Smooth muscle cell (in vitro differentiated cells): ENCODE results near the gene EPS8. TPM values are rescaled to one million over a fixed set of nuclear protein-coding genes. Genes with fewer than 3 reads are reported as not detected.
A peak's percentile ranks its signal among the peaks of the same experiment; 100 is the strongest.

ENCODE experiments used
- DNase-seq: peaks from one replicate; lab custom pipeline; 2025; ENCODE audit not compliant: unreplicated experiment; lab: John Stamatoyannopoulos, UW
- H2AFZ ChIP-seq: fragments of 200-600 bp; sonication (generic); 2 replicates; pipeline ENCODE4 v1.6.0; 2016; ENCODE audit warnings: antibody characterized with exemption, low read depth, mild to moderate bottlenecking
- H3F3A ChIP-seq: fragments of 200-600 bp; sonication (generic); 2 replicates; pipeline ENCODE4 v1.6.0; 2017; ENCODE audit warnings: antibody characterized with exemption, low read depth
- H3K27ac ChIP-seq: fragments of 200-600 bp; sonication (generic); 2 replicates; pipeline ENCODE4 v1.5.1; 2016; ENCODE audit warnings: low read depth, mild to moderate bottlenecking
- H3K27me3 ChIP-seq: fragments of 200-600 bp; sonication (generic); 2 replicates; pipeline ENCODE4 v1.6.1; 2016; ENCODE audit warnings: low read depth, mild to moderate bottlenecking
- H3K36me3 ChIP-seq: fragments of 200-600 bp; sonication (generic); 2 replicates; pipeline ENCODE4 v1.5.1; 2016; ENCODE audit warnings: low read depth
- H3K4me1 ChIP-seq: fragments of 200-600 bp; sonication (generic); 2 replicates; pipeline ENCODE4 v1.5.1; 2016; ENCODE audit warnings: low read depth
- H3K4me2 ChIP-seq: fragments of 200-600 bp; sonication (generic); 2 replicates; pipeline ENCODE4 v1.6.0; 2016; ENCODE audit warnings: mild to moderate bottlenecking
- H3K4me3 ChIP-seq: fragments of 200-600 bp; sonication (generic); 2 replicates; pipeline ENCODE4 v1.5.1; 2016; ENCODE audit warnings: mild to moderate bottlenecking
- H3K79me2 ChIP-seq: fragments of 200-600 bp; sonication (generic); 2 replicates; pipeline ENCODE4 v1.6.0; 2016; ENCODE audit warnings: low read depth, mild to moderate bottlenecking
- H3K9ac ChIP-seq: fragments of 200-600 bp; sonication (generic); 2 replicates; pipeline ENCODE4 v1.6.0; 2016; ENCODE audit warnings: low read depth
- H3K9me3 ChIP-seq: fragments of 200-600 bp; sonication (generic); replicated peaks from 2 replicates; pipeline ENCODE4 v1.5.1; 2016; ENCODE audit warnings: low read depth
- H4K20me1 ChIP-seq: fragments of 200-600 bp; sonication (generic); 2 replicates; pipeline ENCODE4 v1.6.0; 2016; ENCODE audit warnings: low read depth
- WGBS: methylation state at CpG from one replicate; pipeline ENCODE4 v1.1.7; 2016; ENCODE audit warnings: low lambda C conversion rate; 5-methylcytosine and 5-hydroxymethylcytosine counted together
- polyA plus RNA-seq: library from polyadenylated mRNA; unstranded; fragments of >200 nt; fragmentation: Nextera tagmentation; extraction: Ambion mirVana; gene quantifications from 2 replicates; pipeline ENCODE4 v1.2.1, GENCODE V29; 2016
- total RNA-seq: library from RNA; depleted of rRNA; stranded (reverse); fragments of >200 nt; gene quantifications from 2 replicates; pipeline ENCODE4 v1.2.3, GENCODE V29; 2014
- TF ChIP-seq, protein P1 (sequence below): fragments of 200-600 bp; sonication (generic); IDR thresholded peaks from 2 replicates; pipeline ENCODE4 v1.5.1; 2017; ENCODE audit warnings: borderline replicate concordance, mild to moderate bottlenecking, antibody characterized with exemption; ENCODE audit not compliant: insufficient read depth, poor library complexity, severe bottlenecking

EPS8 gene
- total and polyA plus RNA-seq, 2 experiments from 2014 or later, result 27.5 to 68.3 TPM

DNA sequence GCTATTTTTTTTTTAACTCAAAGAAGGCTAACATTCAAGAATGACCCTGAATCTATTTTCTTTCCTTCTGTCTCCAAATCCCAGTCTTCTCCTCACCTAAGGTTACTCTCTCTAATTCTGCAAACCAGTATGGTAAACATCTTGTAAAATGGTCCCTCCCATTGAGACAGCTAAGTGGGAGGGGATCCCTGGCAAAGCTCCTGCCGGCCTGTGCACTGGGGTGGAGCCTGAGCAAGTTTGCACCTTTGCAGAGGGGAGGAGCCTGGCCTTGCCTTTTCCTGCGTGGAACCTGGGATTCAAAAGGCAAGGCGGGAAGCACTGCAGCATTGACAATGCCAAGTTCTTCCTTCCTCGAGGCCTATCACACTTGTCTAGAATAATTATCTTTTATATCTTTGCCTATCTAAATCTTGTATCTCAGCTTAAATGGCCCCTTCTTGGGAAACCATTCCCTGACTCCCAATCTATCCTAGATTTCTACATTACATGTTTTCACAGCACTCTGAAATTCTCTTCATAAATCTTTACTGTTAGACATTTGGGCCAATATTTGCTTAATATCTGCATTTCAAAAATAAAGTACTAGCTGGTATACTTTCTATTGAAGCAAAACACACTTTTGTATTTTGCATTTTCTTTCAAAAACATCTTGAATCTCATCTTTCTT lies 83.0 kb downstream of the EPS8 start:
- WGBS, result 64% methylated on average over 4 of the region's 4 CpGs
- TF ChIP-seq, protein P1, sequence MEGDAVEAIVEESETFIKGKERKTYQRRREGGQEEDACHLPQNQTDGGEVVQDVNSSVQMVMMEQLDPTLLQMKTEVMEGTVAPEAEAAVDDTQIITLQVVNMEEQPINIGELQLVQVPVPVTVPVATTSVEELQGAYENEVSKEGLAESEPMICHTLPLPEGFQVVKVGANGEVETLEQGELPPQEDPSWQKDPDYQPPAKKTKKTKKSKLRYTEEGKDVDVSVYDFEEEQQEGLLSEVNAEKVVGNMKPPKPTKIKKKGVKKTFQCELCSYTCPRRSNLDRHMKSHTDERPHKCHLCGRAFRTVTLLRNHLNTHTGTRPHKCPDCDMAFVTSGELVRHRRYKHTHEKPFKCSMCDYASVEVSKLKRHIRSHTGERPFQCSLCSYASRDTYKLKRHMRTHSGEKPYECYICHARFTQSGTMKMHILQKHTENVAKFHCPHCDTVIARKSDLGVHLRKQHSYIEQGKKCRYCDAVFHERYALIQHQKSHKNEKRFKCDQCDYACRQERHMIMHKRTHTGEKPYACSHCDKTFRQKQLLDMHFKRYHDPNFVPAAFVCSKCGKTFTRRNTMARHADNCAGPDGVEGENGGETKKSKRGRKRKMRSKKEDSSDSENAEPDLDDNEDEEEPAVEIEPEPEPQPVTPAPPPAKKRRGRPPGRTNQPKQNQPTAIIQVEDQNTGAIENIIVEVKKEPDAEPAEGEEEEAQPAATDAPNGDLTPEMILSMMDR, result no peak
- H3K79me2 ChIP-seq, result peaks cover 14% of the 10 kb centered on the region
- peaks cover 20% of the 10 kb centered on the region for H3F3A ChIP-seq
- DNase-seq, result no peak
- H3K36me3 ChIP-seq, result no peaks in the 10 kb centered on the region
- H4K20me1 ChIP-seq, result no peaks in the 10 kb centered on the region
- no peak overlapping the region for H3K4me3 ChIP-seq
- peaks cover 19% of the 10 kb centered on the region for H3K4me1 ChIP-seq
- no peak overlapping the region for H3K27ac ChIP-seq
- H2AFZ ChIP-seq, result no peak overlapping the region
- H3K9ac ChIP-seq, result no peak overlapping the region
- no peak overlapping the region for H3K4me2 ChIP-seq
- no peaks in the 10 kb centered on the region for H3K27me3 ChIP-seq
- H3K9me3 ChIP-seq, result no peaks in the 10 kb centered on the region

DNA sequence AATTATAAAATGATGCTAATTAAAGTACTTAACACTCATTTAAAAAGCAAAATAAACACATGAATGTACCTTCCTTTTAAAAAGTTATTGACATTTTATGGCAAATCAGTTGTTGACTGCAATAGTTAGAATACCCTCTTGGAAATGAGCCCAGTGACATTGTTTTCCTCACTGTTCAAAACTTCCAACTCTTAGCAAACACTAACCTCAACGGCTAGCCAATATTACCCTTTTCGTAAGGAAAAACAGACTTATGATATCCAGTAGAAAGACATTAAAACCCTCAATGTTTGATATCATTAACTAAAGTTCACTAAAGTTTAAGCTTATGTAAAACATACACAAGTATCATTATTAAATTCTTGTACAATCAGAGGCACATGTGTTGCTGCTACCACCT lies 83.6 kb downstream of the EPS8 start:
- Histone ChIP-seq H3K9ac (no peak overlapping the region), H3K27me3 (no peaks in the 10 kb centered on the region), H4K20me1 (no peaks in the 10 kb centered on the region), H3K4me2 (no peak overlapping the region), H3F3A (peaks cover 25% of the 10 kb centered on the region), H3K9me3 (no peaks in the 10 kb centered on the region), H3K4me3 (no peak overlapping the region), H3K36me3 (no peaks in the 10 kb centered on the region), H2AFZ (no peak overlapping the region), H3K4me1 (peaks cover 24% of the 10 kb centered on the region), H3K79me2 (peaks cover 14% of the 10 kb centered on the region), H3K27ac (no peak overlapping the region)
- DNase-seq, result no peak
- TF ChIP-seq, protein P1, result no peak
- WGBS, result 95% methylated on average over 2 of the region's 2 CpGs

DNA sequence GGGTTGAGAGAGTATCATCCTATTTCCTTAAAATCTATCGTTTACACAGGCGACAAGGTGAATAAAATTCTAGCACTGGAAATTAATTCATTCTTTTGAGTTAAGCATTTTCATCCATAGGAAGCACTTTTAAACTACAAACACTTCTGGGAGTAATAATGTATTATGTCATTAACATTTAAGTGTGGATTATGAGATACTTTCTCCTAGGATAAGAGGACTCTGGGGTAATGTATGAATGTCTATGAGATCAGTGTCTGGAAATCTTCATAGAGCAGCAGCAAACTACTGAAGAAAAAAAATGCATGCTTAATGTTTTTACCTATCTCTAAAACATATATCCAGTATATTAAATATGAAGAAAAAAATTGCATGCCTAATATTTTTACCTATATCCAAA lies 86.9 kb downstream of the EPS8 start:
- peak overlapping the region; percentile 24 for H3K4me3 ChIP-seq
- no peaks in the 10 kb centered on the region for H3K9me3 ChIP-seq
- no peak for DNase-seq
- WGBS, result 88% methylated on average over 2 of the region's 2 CpGs
- no peaks in the 10 kb centered on the region for H3K27me3 ChIP-seq
- peaks cover 24% of the 10 kb centered on the region for H3K4me1 ChIP-seq
- peak overlapping the region; percentile 74 for H3K4me2 ChIP-seq
- peaks cover 38% of the 10 kb centered on the region for H3F3A ChIP-seq
- peaks cover 32% of the 10 kb centered on the region for H3K79me2 ChIP-seq
- peak overlapping the region; percentile 92 for H3K27ac ChIP-seq
- TF ChIP-seq, protein P1, result no peak
- peak overlapping the region; percentile 49 for H3K9ac ChIP-seq
- no peak overlapping the region for H2AFZ ChIP-seq
- no peaks in the 10 kb centered on the region for H4K20me1 ChIP-seq
- no peaks in the 10 kb centered on the region for H3K36me3 ChIP-seq

DNA sequence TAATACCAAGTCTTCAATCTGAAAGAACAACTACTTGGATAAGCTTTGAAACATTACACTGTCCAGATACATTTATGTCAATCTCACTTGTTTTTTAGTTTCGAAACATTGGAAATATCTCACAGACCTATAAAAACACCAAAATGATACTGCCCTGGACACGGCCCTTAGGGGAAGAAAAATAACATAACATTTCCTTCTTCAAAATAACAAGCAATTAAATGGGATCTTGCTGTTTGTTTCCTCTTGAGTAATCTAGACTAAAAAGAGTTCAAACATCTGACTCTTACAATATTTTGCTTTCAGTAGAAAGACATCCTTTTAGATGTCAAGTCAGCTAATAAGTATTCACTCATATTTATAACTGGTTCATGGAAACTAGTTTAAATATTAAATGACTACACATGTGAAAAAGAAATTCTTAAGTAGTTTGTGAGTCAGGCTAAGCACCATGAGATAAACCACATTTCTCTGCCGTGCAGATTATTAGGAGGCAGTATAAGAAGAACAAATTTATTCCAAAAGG lies 87.5 kb downstream of the EPS8 start:
- peak overlapping the region; percentile 49 for H3K9ac ChIP-seq
- no peak for DNase-seq
- H3K27ac ChIP-seq, result peak overlapping the region; percentile 92
- peaks cover 24% of the 10 kb centered on the region for H3K4me1 ChIP-seq
- no peaks in the 10 kb centered on the region for H3K36me3 ChIP-seq
- peak overlapping the region; percentile 74 for H3K4me2 ChIP-seq
- H4K20me1 ChIP-seq, result no peaks in the 10 kb centered on the region
- WGBS, result 15% methylated on average over 3 of the region's 3 CpGs
- H3K27me3 ChIP-seq, result no peaks in the 10 kb centered on the region
- peaks cover 38% of the 10 kb centered on the region for H3F3A ChIP-seq
- no peak overlapping the region for H2AFZ ChIP-seq
- H3K9me3 ChIP-seq, result no peaks in the 10 kb centered on the region
- TF ChIP-seq, protein P1, result no peak
- peak overlapping the region; percentile 24 for H3K4me3 ChIP-seq
- peaks cover 37% of the 10 kb centered on the region for H3K79me2 ChIP-seq
